ENCODE results near the gene FAM8A1.

Gene FAM8A1

DNA sequence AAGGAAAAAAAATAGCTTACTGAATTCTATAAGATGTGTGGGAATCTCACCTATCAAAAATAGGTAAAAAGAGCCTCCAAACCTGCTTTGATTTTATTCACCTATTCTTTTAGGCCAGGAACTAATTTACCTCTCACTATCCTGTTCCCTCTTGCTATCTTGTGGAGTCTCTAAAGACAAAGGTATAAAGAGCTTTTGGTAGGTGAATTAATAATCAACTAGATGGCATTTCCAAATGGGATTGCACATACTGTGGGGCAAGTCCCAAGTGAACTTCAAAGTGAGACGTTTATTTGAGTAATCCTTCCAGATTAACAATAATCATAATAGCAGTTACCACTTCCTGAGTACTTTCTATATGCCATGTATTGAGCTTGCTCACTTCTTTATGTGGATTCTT, 2.8 kb downstream of the FAM8A1 start:
- DNase-seq = no peak

GRCh38 chr6:17606606-17607005, 6.5 kb downstream of the FAM8A1 start:
- DNase-seq = no peak

DNA sequence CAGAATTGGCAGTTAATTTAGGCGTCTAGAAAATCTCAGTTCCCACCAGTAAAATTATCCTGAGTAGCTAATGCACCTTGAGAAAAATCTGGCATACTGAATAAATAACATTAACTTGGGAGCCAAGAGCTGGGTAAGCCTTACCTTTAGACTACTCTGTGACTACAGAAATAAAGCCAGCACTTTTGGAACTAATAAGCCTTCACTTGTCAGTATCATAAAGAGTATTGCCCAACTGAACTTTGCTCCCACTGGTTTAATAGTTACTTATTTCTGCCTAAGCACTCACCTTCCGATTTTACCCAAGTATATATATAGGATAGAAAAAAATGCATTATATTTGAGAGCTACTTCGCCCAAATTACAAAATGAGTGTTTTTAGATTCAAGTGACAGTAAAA, 10.7 kb downstream of the FAM8A1 start:
- no peak for DNase-seq

- no peak for DNase-seq
Measured at GRCh38 chr6:17612048-17612447, 11.9 kb downstream of the FAM8A1 start.

DNA sequence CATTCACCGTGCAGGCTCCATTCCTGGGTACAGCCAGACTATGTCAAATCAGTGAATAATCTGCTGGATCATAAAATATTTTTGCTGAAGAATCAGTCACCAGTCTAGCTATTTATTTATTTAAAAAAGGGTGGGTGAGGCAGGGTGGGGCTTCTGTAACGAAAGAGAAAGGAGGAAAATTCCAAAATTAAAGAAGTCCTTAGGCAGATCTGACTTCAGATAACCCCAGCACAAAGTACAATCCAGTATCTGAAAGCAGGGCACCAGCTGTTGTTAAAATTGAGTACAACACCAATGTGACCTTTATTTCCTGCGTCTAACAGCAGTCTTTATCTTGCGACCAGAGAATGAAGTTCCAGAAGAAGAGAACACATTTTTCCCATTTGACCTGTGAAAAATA, 15.7 kb downstream of the FAM8A1 start:
- DNase-seq = no peak

DNA sequence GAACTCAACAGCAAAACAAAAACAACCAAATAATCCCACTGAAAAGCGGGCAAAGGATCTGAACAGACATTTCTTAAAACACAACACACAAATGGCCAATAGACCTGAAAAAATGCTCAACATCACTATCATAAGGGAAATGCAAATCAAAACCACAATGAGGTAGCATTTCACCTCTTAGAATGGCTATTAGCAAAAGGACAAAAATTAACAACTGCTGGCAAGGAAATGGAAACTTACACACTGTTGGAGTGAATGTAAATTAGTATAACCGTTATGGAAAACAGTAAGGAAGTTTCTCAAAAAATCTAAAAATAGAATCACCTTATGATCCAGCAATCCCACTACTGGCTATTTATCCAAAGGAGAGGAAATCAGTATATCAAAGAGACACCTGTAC, 20.9 kb downstream of the FAM8A1 start:
- no peak for DNase-seq

- no peak for DNase-seq
Measured at GRCh38 chr6:17622144-17622543, 22.0 kb downstream of the FAM8A1 start.

GRCh38 chr6:17624396-17624795, 24.3 kb downstream of the FAM8A1 start:
- no peak for DNase-seq

- DNase-seq = no peak
Measured at GRCh38 chr6:17628873-17629272, 28.8 kb downstream of the FAM8A1 start.

DNA sequence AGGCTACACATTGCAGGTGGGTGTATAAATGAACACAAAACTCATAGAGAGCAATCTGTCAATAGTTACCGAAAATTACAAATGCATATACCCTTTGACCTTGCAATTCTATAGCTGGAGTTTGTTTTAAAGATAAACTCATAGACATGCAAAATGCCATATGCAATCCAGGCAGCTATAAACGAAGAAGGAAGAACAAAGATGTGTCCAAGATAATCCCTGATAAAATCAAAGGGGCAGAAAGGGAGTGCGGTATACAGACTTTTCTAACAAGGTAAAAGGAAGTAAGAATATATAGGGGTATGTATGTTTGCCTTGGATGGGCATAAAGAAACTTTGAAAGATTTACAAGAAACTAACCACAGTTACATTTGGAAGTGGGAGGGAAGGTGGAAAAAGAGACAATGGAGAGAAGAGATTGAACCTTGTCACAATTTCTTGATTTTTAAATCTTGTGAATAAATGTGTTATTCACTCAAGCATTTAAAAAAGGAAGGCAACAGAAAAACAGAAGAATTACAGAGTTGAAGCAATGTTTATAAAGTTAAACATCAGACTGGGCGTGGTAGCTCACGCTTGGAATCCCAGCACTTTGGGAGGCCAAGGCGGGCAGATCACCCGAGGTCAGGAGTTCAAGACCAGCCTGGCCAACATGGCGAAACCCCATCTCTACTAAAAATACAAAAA, 29.9 kb downstream of the FAM8A1 start:
- DNase-seq = no peak

DNA sequence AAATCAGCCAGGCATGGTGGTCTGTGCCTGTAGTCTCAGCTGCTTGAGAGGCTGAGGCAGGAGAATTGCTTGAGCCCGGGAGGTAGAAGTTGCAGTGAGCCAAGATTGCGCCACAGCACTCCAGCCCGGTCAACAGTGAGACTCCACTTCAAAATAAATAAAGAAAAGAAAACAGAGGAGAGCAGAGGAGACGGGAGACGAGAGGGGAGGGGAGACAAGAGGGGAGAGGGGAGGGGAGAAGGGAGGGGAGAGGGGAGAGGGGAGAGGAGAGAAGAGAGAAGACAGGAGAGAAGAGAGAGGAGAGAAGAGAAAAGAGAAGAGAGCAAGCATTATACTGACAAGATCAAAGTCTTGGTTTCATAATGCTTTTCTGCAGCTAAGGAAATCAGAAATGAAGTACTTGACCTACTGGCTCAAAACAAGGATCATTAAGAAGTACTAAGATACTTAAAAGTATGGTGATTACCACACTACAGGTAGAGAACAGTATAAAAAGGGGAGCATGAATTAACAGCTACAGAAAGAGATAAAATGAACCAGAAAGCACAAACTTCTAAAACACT, 30.5 kb downstream of the FAM8A1 start:
- DNase-seq = no peak

DNA sequence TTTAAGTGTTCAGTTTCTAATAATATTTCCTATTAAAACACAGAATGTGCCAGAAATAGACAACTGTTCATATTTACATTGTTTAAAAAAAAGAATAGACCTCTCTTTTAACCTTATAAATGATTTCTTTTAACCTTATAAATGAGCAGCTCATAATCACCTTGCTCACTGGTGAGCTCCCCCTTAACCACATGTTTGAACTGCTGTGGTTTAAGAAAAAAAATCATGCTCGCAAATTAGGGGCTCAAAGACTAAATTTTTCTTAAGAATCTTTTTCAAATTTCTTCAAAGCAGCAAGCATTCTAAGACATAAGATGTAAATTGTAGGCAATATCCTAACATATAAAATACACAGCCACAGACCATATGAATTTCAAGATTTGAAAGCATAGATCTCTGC, 32.8 kb downstream of the FAM8A1 start:
- no peak for DNase-seq

- DNase-seq = no peak
Measured at GRCh38 chr6:17633465-17634188, 33.5 kb downstream of the FAM8A1 start.

GRCh38 chr6:17635568-17635967, 35.5 kb downstream of the FAM8A1 start:
- DNase-seq = no peak

DNA sequence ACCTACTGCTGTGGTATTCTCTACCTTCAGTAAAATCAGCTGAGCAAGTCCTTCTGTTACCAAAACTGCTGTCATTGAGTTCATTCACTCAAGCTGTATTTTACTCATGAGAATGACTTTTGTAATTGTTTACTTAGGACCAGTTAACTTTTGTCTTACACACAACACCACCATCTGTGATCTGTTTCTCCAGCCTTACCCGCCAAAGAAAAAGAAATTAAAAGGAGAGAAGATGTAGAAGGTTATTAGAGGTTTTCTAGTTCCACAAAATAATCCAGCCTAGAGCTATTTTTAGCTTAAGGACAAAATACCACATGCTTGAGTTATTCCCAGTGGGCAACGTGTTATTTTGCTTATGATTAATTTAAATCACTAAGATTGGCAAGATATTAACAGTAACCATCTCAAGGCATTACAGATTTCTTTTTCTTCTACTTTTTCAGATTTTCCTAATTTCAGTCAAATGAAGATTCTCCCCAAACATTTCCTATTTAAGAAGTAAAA, 38.2 kb downstream of the FAM8A1 start:
- DNase-seq = no peak

- no peak for DNase-seq
Measured at GRCh38 chr6:17640477-17640917, 40.4 kb downstream of the FAM8A1 start.

- no peak for DNase-seq
Measured at GRCh38 chr6:17648745-17649144, 48.6 kb downstream of the FAM8A1 start.

DNA sequence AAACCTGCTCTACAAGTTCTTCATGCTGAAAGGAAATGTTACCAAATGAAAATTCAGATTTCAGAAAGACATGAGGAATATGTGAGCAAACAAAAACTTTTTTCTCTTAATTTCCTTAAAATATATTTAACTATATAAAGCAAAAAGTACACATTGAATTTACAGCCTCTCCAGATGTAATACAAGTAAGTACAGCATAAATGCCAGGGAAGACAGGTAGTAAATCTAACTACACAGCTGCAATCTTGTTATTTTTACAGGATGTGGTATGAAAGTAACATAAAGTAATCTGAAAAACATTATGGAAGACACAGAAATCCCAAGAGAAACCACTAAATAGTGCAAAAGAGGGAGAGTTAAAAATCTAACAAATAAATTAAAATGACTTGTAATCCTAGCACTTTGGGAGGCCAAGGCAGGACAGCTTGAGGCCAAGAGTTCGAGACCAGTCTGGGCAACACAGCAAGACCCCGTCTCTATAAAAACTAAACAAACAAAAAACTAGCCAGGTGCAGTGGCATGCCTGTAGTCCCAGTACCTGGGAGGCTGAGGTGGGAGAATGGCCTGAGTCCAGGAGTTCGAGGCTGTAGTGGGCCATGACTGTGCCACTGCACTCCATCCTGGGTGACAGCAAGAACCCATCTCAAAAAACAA, 50.7 kb downstream of the FAM8A1 start:
- DNase-seq = no peak

DNA sequence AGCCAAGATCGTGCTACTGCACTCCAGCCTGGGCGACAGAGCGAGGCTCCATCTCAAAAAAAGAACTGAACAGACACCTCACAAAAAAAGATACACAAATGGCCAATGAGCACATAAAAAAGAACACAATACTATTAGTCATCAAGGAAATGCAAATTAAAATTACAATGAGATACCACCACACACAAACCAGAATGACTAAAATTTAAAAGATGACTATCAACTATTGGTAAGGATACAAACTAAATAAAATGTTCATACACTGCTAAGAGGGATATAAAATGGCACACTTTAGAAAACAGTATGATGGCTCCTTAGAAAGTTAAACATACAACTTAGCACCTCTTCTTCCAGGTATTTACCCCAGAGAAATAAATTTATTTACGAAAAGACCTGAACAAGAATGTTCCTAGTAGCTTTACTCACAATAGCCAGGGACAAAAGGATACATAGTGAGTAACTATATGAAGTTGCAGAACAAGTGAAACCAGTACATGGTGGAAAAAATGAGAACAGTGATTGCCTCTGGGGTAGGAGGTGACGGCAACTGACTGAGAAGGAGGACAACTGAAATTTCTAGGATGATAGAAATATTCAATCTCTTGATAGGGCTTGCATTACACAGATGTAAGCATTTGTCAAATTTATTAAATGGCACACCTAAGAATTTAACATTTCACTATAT, 53.2 kb downstream of the FAM8A1 start:
- no peak for DNase-seq

- no peak for DNase-seq
Measured at GRCh38 chr6:17656092-17656491, 56.0 kb downstream of the FAM8A1 start.

DNA sequence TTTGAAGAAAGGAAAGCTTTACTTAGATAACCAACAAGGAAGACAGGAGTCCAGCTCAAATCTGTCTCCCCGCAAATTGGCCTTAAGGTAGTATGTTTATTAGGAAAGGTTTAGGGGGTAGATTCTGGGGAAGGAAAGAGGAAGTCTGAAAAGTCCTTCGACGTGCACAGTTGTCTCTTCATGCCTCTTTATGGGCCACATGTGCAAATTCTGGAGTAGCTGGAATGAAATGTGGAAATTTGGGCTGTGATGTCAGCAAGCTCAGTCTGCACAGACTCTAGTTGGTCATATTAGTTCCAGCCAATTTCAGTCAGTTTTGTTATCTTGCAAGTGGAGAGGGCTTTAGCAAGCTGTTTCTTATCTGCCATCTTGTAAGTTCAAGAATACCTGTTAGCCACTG, 56.5 kb downstream of the FAM8A1 start:
- no peak for DNase-seq

All from T1000 (cell line).